ENCODE measurements around the gene KRT26. TPM values are rescaled to one million over a fixed set of nuclear protein-coding genes. Genes with fewer than 3 reads are reported as not detected.

Gene KRT26
- total RNA-seq, 4 donors from 2014 or later: not detected

GRCh38 chr17:40801157-40801556 is 29.2 kb upstream of the KRT26 start:
- Histone ChIP-seq H3K4me1 (peaks cover 0 to 4% of the 10 kb centered on the region in 2 donors), H3K27me3 (no peaks in the 10 kb centered on the region), H3K4me3 (no peak overlapping the region), H3K9me3 (no peaks in the 10 kb centered on the region), H3K36me3 (no peaks in the 10 kb centered on the region), H3K27ac (no peak overlapping the region)
- intact Hi-C loops (cut with DNase I; ENCODE audit: low total_unique reads): loop anchor here (10.0 kb wide), 1 partner anchor 864 kb away; no protein-coding TSS in a partner anchor
- no peak for DNase-seq
- TF ChIP-seq CTCF (IDR thresholded peaks at IDR 0.05) (no peak), POLR2A (IDR thresholded peaks at IDR 0.05) (no peak)

- intact Hi-C loops (cut with DNase I; ENCODE audit: low total_unique reads): loop anchor here (10.0 kb wide), 1 partner anchor 864 kb away; no protein-coding TSS in a partner anchor
- no peaks in the 10 kb centered on the region for H3K27me3 ChIP-seq
- H3K27ac ChIP-seq: no peak overlapping the region
- H3K36me3 ChIP-seq: no peaks in the 10 kb centered on the region
- TF ChIP-seq POLR2A (IDR thresholded peaks at IDR 0.05) (no peak), CTCF (IDR thresholded peaks at IDR 0.05) (no peak)
- no peak overlapping the region for H3K4me3 ChIP-seq
- no peak for DNase-seq
- H3K4me1 ChIP-seq: peaks cover 0 to 4% of the 10 kb centered on the region in 2 donors
- H3K9me3 ChIP-seq: no peaks in the 10 kb centered on the region
These were observed 28.4 kb upstream of the KRT26 start for GRCh38 chr17:40800381-40800780.

GRCh38 chr17:40799859-40800258 is 27.9 kb upstream of the KRT26 start, which contains the start of gene KRT28:
Gene KRT28 (minus strand): TSS chr17:40799959. CDS start chr17:40799893, 66 bp downstream.
- Histone ChIP-seq H3K4me3 (no peak within 1 kb of the TSS), H3K27ac (no peak within 1 kb of the TSS), H3K36me3 (no peaks in the 10 kb centered on the region), H3K4me1 (peaks cover 0 to 4% of the 10 kb centered on the region in 2 donors), H3K27me3 (no peaks in the 10 kb centered on the region), H3K9me3 (no peaks in the 10 kb centered on the region)
- no peak for DNase-seq
- intact Hi-C loops (cut with DNase I; ENCODE audit: low total_unique reads): loop anchor here (10.0 kb wide), 1 partner anchor 865 kb away; no protein-coding TSS in a partner anchor
- TF ChIP-seq POLR2A (IDR thresholded peaks at IDR 0.05): no peak
- no peak for TF ChIP-seq CTCF (IDR thresholded peaks at IDR 0.05)

DNA sequence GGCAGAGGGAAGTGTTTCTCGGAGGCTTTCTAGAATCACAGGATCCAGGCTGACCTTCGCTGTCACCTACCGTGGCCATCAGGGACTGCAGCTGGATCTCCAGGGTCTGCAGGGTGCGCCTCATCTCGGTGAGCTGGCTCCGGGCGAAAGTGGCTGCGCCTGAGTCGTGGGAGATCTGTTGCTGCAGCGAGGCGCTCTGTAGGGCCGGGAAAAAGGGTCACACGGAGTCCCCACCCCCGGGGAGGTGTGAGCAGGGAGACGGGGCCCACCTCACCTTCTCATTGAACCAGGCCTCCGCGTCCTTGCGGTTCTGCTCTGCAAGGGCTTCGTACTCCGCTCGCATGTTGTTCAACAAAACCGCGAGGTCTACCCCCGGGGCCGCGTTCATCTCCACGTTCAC is 24.8 kb upstream of the KRT26 start:
- Histone ChIP-seq H3K27ac (no peak overlapping the region), H3K4me1 (no peaks in the 10 kb centered on the region), H3K9me3 (no peaks in the 10 kb centered on the region), H3K27me3 (no peaks in the 10 kb centered on the region), H3K36me3 (no peaks in the 10 kb centered on the region), H3K4me3 (no peak overlapping the region)
- intact Hi-C loops (cut with DNase I; ENCODE audit: low total_unique reads): no loop called here
- TF ChIP-seq POLR2A (IDR thresholded peaks at IDR 0.05): no peak
- no peak for DNase-seq

- Histone ChIP-seq H3K4me3 (no peak overlapping the region), H3K27ac (no peak overlapping the region), H3K27me3 (no peaks in the 10 kb centered on the region), H3K36me3 (no peaks in the 10 kb centered on the region), H3K4me1 (no peaks in the 10 kb centered on the region), H3K9me3 (no peaks in the 10 kb centered on the region)
- no peak for DNase-seq
- no peak for TF ChIP-seq POLR2A (IDR thresholded peaks at IDR 0.05)
- TF ChIP-seq CTCF (IDR thresholded peaks at IDR 0.05): no peak
- intact Hi-C loops (cut with DNase I; ENCODE audit: low total_unique reads): no loop called here
These were observed 23.1 kb upstream of the KRT26 start for GRCh38 chr17:40795019-40795667.

All from uterus (tissue), 4 donors.